SK-N-SH (cell line): ENCODE data around the gene UBE3C. TPM values are rescaled to one million over a fixed set of nuclear protein-coding genes. Genes with fewer than 3 reads are reported as not detected.

Source experiments
- CTCF ChIA-PET: fragments of 300-600, 350-600 bp; formaldehyde crosslinking; extraction: SDS; loops from one replicate; lab custom pipeline; 2021; lab: Yijun Ruan, JAX
- POLR2A ChIA-PET: fragments of 350-600 bp; sonication (Branson Sonifier 250); formaldehyde crosslinking; extraction: SDS; loops from one replicate; lab custom pipeline; 2020; ENCODE audit warnings: antibody characterized with exemption, inconsistent platforms; lab: Yijun Ruan, JAX
- DNase-seq: peaks from one replicate; pipeline ENCODE4 v3.0.0; 2012
- H2AFZ ChIP-seq: fragments of 200-600 bp; sonication (generic); 2 replicates; pipeline ENCODE4 v1.8.1; 2016; ENCODE audit warnings: antibody characterized with exemption, mild to moderate bottlenecking, low read depth
- H3F3A ChIP-seq: fragments of 200-600 bp; sonication (generic); replicated peaks from 2 replicates; pipeline ENCODE3; 2016; ENCODE audit warnings: antibody characterized with exemption, mild to moderate bottlenecking; ENCODE audit not compliant: insufficient read depth
- H3K27ac ChIP-seq, 2 experiments: fragments of 200-500 bp in 1 of 2; fragments of 200-600 bp in 1 of 2; sonication (Bioruptor generic) in 1 of 2; sonication (generic), shearing (Covaris generic) in 1 of 2; 2 replicates each; pipeline versions ENCODE4 v1.5.1 to v1.6.1; 2014 to 2016; ENCODE audit warnings: low read depth in 2 of 2, inconsistent platforms in 1 of 2, low read length in 1 of 2, mild to moderate bottlenecking in 1 of 2, mixed read lengths in 1 of 2
- H3K27me3 ChIP-seq: fragments of 200-600 bp; sonication (generic), shearing (Covaris generic); 2 replicates; pipeline ENCODE4 v1.6.1; 2016; ENCODE audit warnings: mixed run types; ENCODE audit not compliant: insufficient read depth
- H3K36me3 ChIP-seq, 2 experiments: fragments of 200-500 bp in 1 of 2; fragments of 200-600 bp in 1 of 2; sonication (Bioruptor generic) in 1 of 2; sonication (generic) in 1 of 2; replicated peaks in 1 of 2; 2 replicates each; pipeline versions ENCODE3 to v1.5.1; 2014 to 2016; ENCODE audit warnings: low read length in 1 of 2, mild to moderate bottlenecking in 1 of 2; ENCODE audit not compliant: insufficient read depth in 2 of 2, control insufficient read depth in 1 of 2
- H3K4me1 ChIP-seq, 2 experiments: fragments of 200-500 bp in 1 of 2; fragments of 200-600 bp in 1 of 2; sonication (Bioruptor generic) in 1 of 2; sonication (generic), shearing (Covaris generic) in 1 of 2; 2 replicates each; pipeline versions ENCODE4 v1.5.1 to v1.6.1; 2014 to 2016; ENCODE audit warnings: low read depth in 1 of 2, low read length in 1 of 2, mixed run types in 1 of 2; ENCODE audit not compliant: insufficient read depth in 2 of 2, control insufficient read depth in 1 of 2
- H3K4me2 ChIP-seq: fragments of 200-600 bp; sonication (generic), shearing (Covaris generic); 2 replicates; pipeline ENCODE4 v1.6.1; 2017; ENCODE audit warnings: mixed run types
- H3K4me3 ChIP-seq, 2 experiments: fragments of 200-500 bp in 1 of 2; fragments of 200-600 bp in 1 of 2; sonication (Bioruptor generic) in 1 of 2; sonication (generic), shearing (Covaris generic) in 1 of 2; 2 replicates each; pipeline versions ENCODE4 v1.5.1 to v1.8.1; 2014 to 2016; ENCODE audit warnings: low read depth in 2 of 2, inconsistent platforms in 1 of 2, low read length in 1 of 2, mild to moderate bottlenecking in 1 of 2, mixed read lengths in 1 of 2, moderate library complexity in 1 of 2
- H3K79me2 ChIP-seq: fragments of 200-600 bp; sonication (generic); 2 replicates; pipeline ENCODE4 v1.8.1; 2017; ENCODE audit warnings: mild to moderate bottlenecking; ENCODE audit not compliant: insufficient read depth
- H3K9ac ChIP-seq: fragments of 200-600 bp; sonication (generic); 2 replicates; pipeline ENCODE4 v1.6.1; 2017; ENCODE audit warnings: mixed run types
- H3K9me2 ChIP-seq: fragments of 200-600 bp; sonication (generic); 2 replicates; pipeline ENCODE4 v1.6.1; 2017; ENCODE audit warnings: mixed run types
- H3K9me3 ChIP-seq: fragments of 200-600 bp; sonication (generic); 2 replicates; pipeline ENCODE4 v1.6.1; 2017; ENCODE audit warnings: mixed run types, mild to moderate bottlenecking, moderate library complexity
- H4K20me1 ChIP-seq: fragments of 200-600 bp; sonication (generic); 2 replicates; pipeline ENCODE4 v1.6.1; 2017; ENCODE audit warnings: mild to moderate bottlenecking, mixed run types; ENCODE audit not compliant: insufficient read depth
- CHD2 ChIP-seq: fragments of 150-350 bp; IDR thresholded peaks from 2 replicates; pipeline ENCODE4 v1.6.1; 2018; ENCODE audit warnings: low read length; ENCODE audit not compliant: partially characterized antibody
- EZH2phosphoT487 ChIP-seq: fragments of 200-600 bp; sonication (generic); IDR thresholded peaks from 2 replicates; pipeline ENCODE4 v1.6.1; 2017; ENCODE audit warnings: low read depth, mixed run types, mild to moderate bottlenecking, antibody characterized with exemption, moderate library complexity, borderline replicate concordance
- FOSL2 ChIP-seq: IDR thresholded peaks from 2 replicates; pipeline ENCODE4 v1.4.0; 2012; ENCODE audit warnings: low read depth, mild to moderate bottlenecking, moderate library complexity, borderline replicate concordance
- GATA2 ChIP-seq: sonication (generic); formaldehyde crosslinking; IDR thresholded peaks from 2 replicates; pipeline ENCODE4 v1.5.0; 2020; ENCODE audit warnings: mild to moderate bottlenecking, missing genetic modification reagents
- IRF3 ChIP-seq: fragments of 150-350 bp; IDR thresholded peaks from 2 replicates; pipeline ENCODE4 v1.6.1; 2016; ENCODE audit warnings: mild to moderate bottlenecking, low read depth, low read length
- JUND ChIP-seq: IDR thresholded peaks from 2 replicates; pipeline ENCODE4 v1.4.0; 2012
- NFIC ChIP-seq: IDR thresholded peaks from 2 replicates; pipeline ENCODE4 v1.4.0; 2012; ENCODE audit warnings: borderline replicate concordance
- NRF1 ChIP-seq: IDR thresholded peaks from 2 replicates; pipeline ENCODE4 v1.6.1; 2012; ENCODE audit warnings: low read depth, mild to moderate bottlenecking, low read length
- POLR2AphosphoS5 ChIP-seq: IDR thresholded peaks from 2 replicates; pipeline ENCODE4 v1.6.1; 2012; ENCODE audit warnings: low read depth, low read length
- REST ChIP-seq: IDR thresholded peaks from 2 replicates; pipeline ENCODE4 v1.6.1; 2012; ENCODE audit warnings: mild to moderate bottlenecking, low read depth, low read length, moderate library complexity
- RFX5 ChIP-seq: IDR thresholded peaks from 2 replicates; pipeline ENCODE4 v1.6.1; 2012; ENCODE audit warnings: mild to moderate bottlenecking, improper control_type of control experiment, low read length
- SIN3A ChIP-seq: IDR thresholded peaks from 2 replicates; pipeline ENCODE4 v1.6.1; 2012; ENCODE audit warnings: low read depth, mild to moderate bottlenecking, low read length, moderate library complexity, borderline replicate concordance
- WGBS: methylation state at CpG from one replicate; pipeline ENCODE4 v1.1.6; 2017; ENCODE audit warnings: low lambda C conversion rate; 5-methylcytosine and 5-hydroxymethylcytosine counted together
- polyA plus RNA-seq, 3 experiments: library from polyadenylated mRNA; depleted of rRNA; stranded (reverse); fragments of >200 nt; gene quantifications; 2 replicates each; pipeline ENCODE4 v1.2.3, GENCODE V29; 2012
- TF ChIP-seq, protein P1 (sequence below): IDR thresholded peaks from 2 replicates; pipeline ENCODE4 v1.4.0; 2012; ENCODE audit warnings: low read depth, borderline replicate concordance

Gene UBE3C
- polyA plus RNA-seq, 1 of the 3 experiments (the other 2 are of a cell fraction) = 48.4 TPM

DNA sequence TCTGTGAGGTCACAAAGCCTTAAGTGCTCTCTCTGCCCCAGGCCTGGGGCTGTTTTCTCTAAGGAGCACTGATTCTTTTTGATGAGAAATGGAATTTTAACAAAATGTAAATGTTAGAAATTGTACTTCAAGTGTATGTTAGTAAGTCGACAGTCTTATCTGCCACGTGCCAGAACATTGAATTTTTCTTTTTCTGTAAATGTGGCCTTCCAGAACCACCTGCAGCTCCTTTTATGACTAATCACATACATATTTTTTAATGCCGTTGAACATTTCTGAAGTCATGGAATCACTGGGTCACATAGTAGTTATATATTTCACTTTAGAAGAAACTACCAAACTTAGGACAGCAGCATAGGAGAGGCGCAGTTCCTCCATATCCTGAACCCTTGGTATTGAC lies 38.0 kb downstream of the UBE3C start:
- POLR2A ChIA-PET = no interaction called here
- peaks cover 5% of the 10 kb centered on the region for H3F3A ChIP-seq

More for the DNA sequence above, 38.0 kb downstream of the UBE3C start:
- Histone ChIP-seq H4K20me1 (peaks cover 3% of the 10 kb centered on the region; the same call in 1 of the 2 replicates), H3K27me3 (no peaks in the 10 kb centered on the region), H2AFZ (no peak overlapping the region), H3K9ac (no peak overlapping the region), H3K27ac (no peak overlapping the region), H3K4me2 (no peak overlapping the region), H3K36me3 (peaks cover 72 to 86% of the 10 kb centered on the region in 2 experiments), H3K4me3 (no peak overlapping the region), H3K4me1 (peaks cover 0 to 23% of the 10 kb centered on the region in 2 experiments; a peak in 2 of 4 replicates), H3K9me3 (no peaks in the 10 kb centered on the region), H3K79me2 (peaks cover 24% of the 10 kb centered on the region; the same call in 1 of the 2 replicates), H3K9me2 (no peaks in the 10 kb centered on the region)
- DNase-seq = no peak
- CTCF ChIA-PET = interaction anchor here (2.2 kb wide), 1 partner anchor 13 kb away, joined by 5 read pairs; no protein-coding TSS in a partner anchor
- 93% methylated on average over 4 of the region's 4 CpGs for WGBS
- TF ChIP-seq CHD2 = no peak
- TF ChIP-seq FOSL2 = no peak
- no peak for TF ChIP-seq JUND
- TF ChIP-seq NRF1 = no peak
- TF ChIP-seq, protein P1, sequence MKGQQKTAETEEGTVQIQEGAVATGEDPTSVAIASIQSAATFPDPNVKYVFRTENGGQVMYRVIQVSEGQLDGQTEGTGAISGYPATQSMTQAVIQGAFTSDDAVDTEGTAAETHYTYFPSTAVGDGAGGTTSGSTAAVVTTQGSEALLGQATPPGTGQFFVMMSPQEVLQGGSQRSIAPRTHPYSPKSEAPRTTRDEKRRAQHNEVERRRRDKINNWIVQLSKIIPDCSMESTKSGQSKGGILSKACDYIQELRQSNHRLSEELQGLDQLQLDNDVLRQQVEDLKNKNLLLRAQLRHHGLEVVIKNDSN = no peak
- TF ChIP-seq NFIC = no peak
- no peak for TF ChIP-seq REST
- no peak for TF ChIP-seq GATA2 (CRISPR knock-in tag)
- TF ChIP-seq IRF3 = no peak
- TF ChIP-seq EZH2phosphoT487 = no peak
- no peak for TF ChIP-seq RFX5
- TF ChIP-seq POLR2AphosphoS5 = no peak
- no peak for TF ChIP-seq SIN3A
